Ishikawa (cell line): Measurements from ENCODE around the gene SERPINA3.

ENCODE experiments used
- CEBPB ChIP-seq: IDR thresholded peaks from 2 replicates; pipeline ENCODE4 v1.6.1; 2012
- CREB1 ChIP-seq: IDR thresholded peaks from 2 replicates; pipeline ENCODE4 v1.6.1; 2012; ENCODE audit warnings: low read depth
- EGR1 ChIP-seq: IDR thresholded peaks from 2 replicates; pipeline ENCODE4 v1.6.1; 2012
- EP300 ChIP-seq: IDR thresholded peaks from 2 replicates; pipeline ENCODE4 v1.6.1; 2012; ENCODE audit warnings: borderline replicate concordance
- FOXM1 ChIP-seq: IDR thresholded peaks from 2 replicates; pipeline ENCODE4 v1.6.1; 2012; ENCODE audit warnings: low read depth, borderline replicate concordance
- MAX ChIP-seq: IDR thresholded peaks from 2 replicates; pipeline ENCODE4 v1.6.1; 2012
- NFIC ChIP-seq: IDR thresholded peaks from 2 replicates; pipeline ENCODE4 v1.6.1; 2012
- RAD21 ChIP-seq: IDR thresholded peaks from 2 replicates; pipeline ENCODE4 v1.6.1; 2012; ENCODE audit warnings: low read depth
- TAF1 ChIP-seq: IDR thresholded peaks from 2 replicates; pipeline ENCODE4 v1.6.1; 2012; ENCODE audit warnings: low read depth, mild to moderate bottlenecking
- TCF12 ChIP-seq: IDR thresholded peaks from 2 replicates; pipeline ENCODE4 v1.6.1; 2012; ENCODE audit warnings: low read depth
- TEAD4 ChIP-seq: IDR thresholded peaks from 2 replicates; pipeline ENCODE4 v1.6.1; 2012
- YY1 ChIP-seq: IDR thresholded peaks from 2 replicates; pipeline ENCODE4 v1.6.1; 2012; ENCODE audit warnings: low read depth
- ZBTB7A ChIP-seq: IDR thresholded peaks from 2 replicates; pipeline ENCODE4 v1.6.1; 2012; ENCODE audit warnings: low read depth
- TF ChIP-seq, protein P1 (sequence below): IDR thresholded peaks from 2 replicates; pipeline ENCODE4 v1.6.1; 2012; ENCODE audit warnings: low read depth, mild to moderate bottlenecking
- TF ChIP-seq, protein P2 (sequence below): IDR thresholded peaks from 2 replicates; pipeline ENCODE4 v1.6.1; 2012

Gene SERPINA3

GRCh38 chr14:94659901-94660300 lies 47.7 kb downstream of the SERPINA3 start:
- TF ChIP-seq, protein P1, sequence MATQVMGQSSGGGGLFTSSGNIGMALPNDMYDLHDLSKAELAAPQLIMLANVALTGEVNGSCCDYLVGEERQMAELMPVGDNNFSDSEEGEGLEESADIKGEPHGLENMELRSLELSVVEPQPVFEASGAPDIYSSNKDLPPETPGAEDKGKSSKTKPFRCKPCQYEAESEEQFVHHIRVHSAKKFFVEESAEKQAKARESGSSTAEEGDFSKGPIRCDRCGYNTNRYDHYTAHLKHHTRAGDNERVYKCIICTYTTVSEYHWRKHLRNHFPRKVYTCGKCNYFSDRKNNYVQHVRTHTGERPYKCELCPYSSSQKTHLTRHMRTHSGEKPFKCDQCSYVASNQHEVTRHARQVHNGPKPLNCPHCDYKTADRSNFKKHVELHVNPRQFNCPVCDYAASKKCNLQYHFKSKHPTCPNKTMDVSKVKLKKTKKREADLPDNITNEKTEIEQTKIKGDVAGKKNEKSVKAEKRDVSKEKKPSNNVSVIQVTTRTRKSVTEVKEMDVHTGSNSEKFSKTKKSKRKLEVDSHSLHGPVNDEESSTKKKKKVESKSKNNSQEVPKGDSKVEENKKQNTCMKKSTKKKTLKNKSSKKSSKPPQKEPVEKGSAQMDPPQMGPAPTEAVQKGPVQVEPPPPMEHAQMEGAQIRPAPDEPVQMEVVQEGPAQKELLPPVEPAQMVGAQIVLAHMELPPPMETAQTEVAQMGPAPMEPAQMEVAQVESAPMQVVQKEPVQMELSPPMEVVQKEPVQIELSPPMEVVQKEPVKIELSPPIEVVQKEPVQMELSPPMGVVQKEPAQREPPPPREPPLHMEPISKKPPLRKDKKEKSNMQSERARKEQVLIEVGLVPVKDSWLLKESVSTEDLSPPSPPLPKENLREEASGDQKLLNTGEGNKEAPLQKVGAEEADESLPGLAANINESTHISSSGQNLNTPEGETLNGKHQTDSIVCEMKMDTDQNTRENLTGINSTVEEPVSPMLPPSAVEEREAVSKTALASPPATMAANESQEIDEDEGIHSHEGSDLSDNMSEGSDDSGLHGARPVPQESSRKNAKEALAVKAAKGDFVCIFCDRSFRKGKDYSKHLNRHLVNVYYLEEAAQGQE = no peak
- no peak for TF ChIP-seq MAX
- no peak for TF ChIP-seq TAF1
- TF ChIP-seq ZBTB7A = no peak
- no peak for TF ChIP-seq EGR1
- TF ChIP-seq TEAD4 = no peak
- TF ChIP-seq NFIC = no peak
- TF ChIP-seq EP300 = no peak
- TF ChIP-seq FOXM1 = no peak
- TF ChIP-seq TCF12 = no peak
- no peak for TF ChIP-seq CEBPB
- TF ChIP-seq CREB1 = no peak
- TF ChIP-seq RAD21 = no peak
- TF ChIP-seq, protein P2, sequence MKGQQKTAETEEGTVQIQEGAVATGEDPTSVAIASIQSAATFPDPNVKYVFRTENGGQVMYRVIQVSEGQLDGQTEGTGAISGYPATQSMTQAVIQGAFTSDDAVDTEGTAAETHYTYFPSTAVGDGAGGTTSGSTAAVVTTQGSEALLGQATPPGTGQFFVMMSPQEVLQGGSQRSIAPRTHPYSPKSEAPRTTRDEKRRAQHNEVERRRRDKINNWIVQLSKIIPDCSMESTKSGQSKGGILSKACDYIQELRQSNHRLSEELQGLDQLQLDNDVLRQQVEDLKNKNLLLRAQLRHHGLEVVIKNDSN = no peak
- no peak for TF ChIP-seq YY1

GRCh38 chr14:94660306-94660946 lies 48.2 kb downstream of the SERPINA3 start:
- no peak for TF ChIP-seq RAD21
- TF ChIP-seq, protein P1 = no peak
- no peak for TF ChIP-seq MAX
- TF ChIP-seq TEAD4 = no peak
- TF ChIP-seq ZBTB7A = no peak
- TF ChIP-seq EGR1 = no peak
- TF ChIP-seq EP300 = no peak
- no peak for TF ChIP-seq CREB1
- no peak for TF ChIP-seq NFIC
- no peak for TF ChIP-seq YY1
- no peak for TF ChIP-seq TCF12
- TF ChIP-seq, protein P2 = no peak

DNA sequence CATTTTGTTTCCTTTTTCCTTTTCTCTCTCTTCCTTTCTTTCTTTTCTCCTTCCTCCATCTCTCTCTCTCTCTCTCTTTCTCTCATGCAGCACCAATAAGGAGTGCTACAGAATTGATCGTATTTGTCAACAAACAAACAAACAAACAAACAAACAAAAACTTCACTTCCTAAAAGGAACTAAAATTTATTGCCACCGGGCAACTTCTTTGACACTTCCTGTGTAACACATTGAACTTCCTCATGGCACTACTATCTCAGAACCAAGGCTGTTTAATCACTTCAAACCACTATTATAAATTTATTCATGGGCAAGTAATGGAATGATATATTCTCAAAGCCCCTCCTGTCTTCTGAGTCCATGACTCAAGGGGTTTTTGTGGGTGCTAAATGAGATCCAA lies 51.3 kb downstream of the SERPINA3 start:
- no peak for TF ChIP-seq CREB1
- TF ChIP-seq EGR1 = no peak
- no peak for TF ChIP-seq FOXM1
- TF ChIP-seq RAD21 = no peak
- no peak for TF ChIP-seq TAF1
- TF ChIP-seq MAX = no peak
- TF ChIP-seq NFIC = no peak
- TF ChIP-seq, protein P2 = no peak
- TF ChIP-seq TEAD4 = no peak
- no peak for TF ChIP-seq YY1
- no peak for TF ChIP-seq ZBTB7A
- TF ChIP-seq, protein P1 = no peak
- TF ChIP-seq EP300 = no peak
- TF ChIP-seq CEBPB = no peak
- TF ChIP-seq TCF12 = no peak
